Aorta (tissue), 5 donors: ENCODE results near the gene RNU1-2. TPM values are rescaled to one million over a fixed set of nuclear protein-coding genes. Genes with fewer than 3 reads are reported as not detected.
"Not testable (repeated sequence)": the region's sequence is repeated elsewhere in the genome, so short reads cannot be mapped to it uniquely, and the experiment has no call there.

Experiments used
- ATAC-seq: fragments of 200-7000 bp; cut with Tn5 transposase; one replicate; pipeline ENCODE4 v1.9.1; 2022; ENCODE audit warnings: moderate library complexity; ENCODE audit not compliant: low FRiP score
- DNase-seq, 2 donors: peaks; one replicate each; pipeline ENCODE4 v3.0.0-alpha.2; 2020
- H3K27ac ChIP-seq, 2 donors: one replicate each; pipeline ENCODE4 v1.5.1; 2013; ENCODE audit warnings: low read length in 2 of 2, mild to moderate bottlenecking in 2 of 2, moderate library complexity in 2 of 2, control low read depth in 1 of 2, inconsistent platforms in 1 of 2, low read depth in 1 of 2
- H3K27me3 ChIP-seq, 2 donors: one replicate each; pipeline ENCODE4 v1.6.1; 2013; ENCODE audit warnings: control low read depth in 1 of 2, low read length in 1 of 2, mild to moderate bottlenecking in 1 of 2, moderate library complexity in 1 of 2; ENCODE audit not compliant: insufficient read depth in 2 of 2, control insufficient read depth in 1 of 2
- H3K36me3 ChIP-seq, 2 donors: one replicate each; pipeline ENCODE4 v1.6.1; 2013; ENCODE audit warnings: control low read depth in 1 of 2, low read length in 1 of 2, mild to moderate bottlenecking in 1 of 2; ENCODE audit not compliant: insufficient read depth in 2 of 2, control insufficient read depth in 1 of 2
- H3K4me1 ChIP-seq, 2 donors: one replicate each; pipeline ENCODE4 v1.6.1; 2013; ENCODE audit warnings: low read length in 2 of 2, control low read depth in 1 of 2, mild to moderate bottlenecking in 1 of 2, moderate library complexity in 1 of 2; ENCODE audit not compliant: insufficient read depth in 2 of 2, control insufficient read depth in 1 of 2
- H3K4me3 ChIP-seq, 2 donors: one replicate each; pipeline ENCODE4 v1.5.1; 2013; ENCODE audit warnings: low read length in 2 of 2, control low read depth in 1 of 2, mild to moderate bottlenecking in 1 of 2
- H3K9me3 ChIP-seq: one replicate; pipeline ENCODE4 v1.6.1; 2013; ENCODE audit warnings: mild to moderate bottlenecking, low read length; ENCODE audit not compliant: control insufficient read depth
- WGBS, 2 donors: extraction: QIAGEN DNeasy Blood & Tissue Kit; methylation state at CpG; one replicate each; pipeline ENCODE4 v1.1.7; 2013; 5-methylcytosine and 5-hydroxymethylcytosine counted together
- intact Hi-C, 2 donors: fragments of 100-400 bp; cut with DNase I; formaldehyde crosslinking; loops; one replicate each; pipeline versions ENCODE4 v1.14.2 to v1.15.0; 2022
- polyA plus RNA-seq, 2 donors: library from polyadenylated mRNA; stranded (reverse); fragments of 200-250 nt; gene quantifications; one replicate each; pipeline ENCODE4 v1.2.3, GENCODE V29; 2013
- total RNA-seq, 2 donors: library from RNA; stranded (reverse); fragmentation: NEBNext Ultra II Directional; extraction: Animal tissue kit (Norgen Biotek cat#: 25700); gene quantifications; one replicate each; pipeline ENCODE4 v1.2.1, GENCODE V29; 2021
- donor health status: healthy with polysubstance abuse.
- donor health status: Bipolar disorder and iron deficiency.
- donor health status: DM: no; HTN: no; CAD: no.
- donor health status: DM: no; HTN: no; CAD: no.
- donor health status: DM: yes; HTN: yes; CAD: no.

Gene RNU1-2
- total and polyA plus RNA-seq, 4 donors = 7,231 to 8,154 TPM; not detected in 2

- H3K9me3 ChIP-seq, H3K4me3 ChIP-seq, intact Hi-C loops, DNase-seq, H3K4me1 ChIP-seq, H3K36me3 ChIP-seq, H3K27ac ChIP-seq, ATAC-seq, H3K27me3 ChIP-seq: not testable (repeated sequence)
- WGBS, 2 donors = 81 to 86% methylated on average over 5 of the region's 5 CpGs
Observed at GRCh38 chr1:16884487-16884886, 11.3 kb upstream of the RNU1-2 start.

- DNase-seq (no peak), ATAC-seq (no peak)
- Histone ChIP-seq H3K27ac (no peak overlapping the region), H3K27me3 (no peaks in the 10 kb centered on the region), H3K4me1 (no peaks in the 10 kb centered on the region), H3K4me3 (no peak overlapping the region), H3K36me3 (no peaks in the 10 kb centered on the region), H3K9me3 (no peaks in the 10 kb centered on the region)
- intact Hi-C loops = no loop called here
- WGBS, 2 donors = 93% methylated on average over 20 of the region's 20 CpGs
Observed at GRCh38 chr1:16886860-16887605, 8.7 kb upstream of the RNU1-2 start.

- no peaks in the 10 kb centered on the region for H3K27me3 ChIP-seq
- ATAC-seq = peak; percentile 95
- peak overlapping the region in 1 of 2 donors; percentile 69 for H3K27ac ChIP-seq
- H3K36me3 ChIP-seq = no peaks in the 10 kb centered on the region
- peak overlapping the region; percentile 28 to 61 for H3K4me3 ChIP-seq
- intact Hi-C loops = no loop called here
- peak; percentile 84 to 92 for DNase-seq
- no peaks in the 10 kb centered on the region for H3K4me1 ChIP-seq
- H3K9me3 ChIP-seq = no peaks in the 10 kb centered on the region
- WGBS, 2 donors = 3 to 4% methylated on average over 63 of the region's 63 CpGs
Observed at GRCh38 chr1:16888860-16889816, 6.6 kb upstream of the RNU1-2 start.

- H3K36me3 ChIP-seq, H3K4me1 ChIP-seq, H3K9me3 ChIP-seq, DNase-seq, H3K27ac ChIP-seq, intact Hi-C loops, H3K4me3 ChIP-seq, H3K27me3 ChIP-seq, ATAC-seq: not testable (repeated sequence)
- WGBS, 2 donors = 72 to 75% methylated on average over 5 of the region's 5 CpGs
Observed at GRCh38 chr1:16890539-16891021, 5.2 kb upstream of the RNU1-2 start.

- WGBS, 2 donors = 57 to 59% methylated on average over 4 of the region's 4 CpGs
- H3K27me3 ChIP-seq, H3K4me1 ChIP-seq, H3K36me3 ChIP-seq, intact Hi-C loops, H3K9me3 ChIP-seq, DNase-seq, ATAC-seq, H3K4me3 ChIP-seq, H3K27ac ChIP-seq: not testable (repeated sequence)
Observed at GRCh38 chr1:16891057-16891456, 4.7 kb upstream of the RNU1-2 start.

GRCh38 chr1:16892978-16893525, 2.7 kb upstream of the RNU1-2 start:
- WGBS, 2 donors = 69 to 78% methylated on average over 6 of the region's 6 CpGs
- H3K27ac ChIP-seq, H3K9me3 ChIP-seq, H3K4me3 ChIP-seq, ATAC-seq, H3K4me1 ChIP-seq, DNase-seq, H3K36me3 ChIP-seq, H3K27me3 ChIP-seq, intact Hi-C loops: not testable (repeated sequence)

- DNase-seq, H3K36me3 ChIP-seq, H3K9me3 ChIP-seq, H3K4me3 ChIP-seq, H3K27ac ChIP-seq, H3K4me1 ChIP-seq, intact Hi-C loops, H3K27me3 ChIP-seq, ATAC-seq: not testable (repeated sequence)
- WGBS, 2 donors = 67 to 86% methylated on average over 4 of the region's 4 CpGs
Observed at GRCh38 chr1:16893796-16894195, 2.0 kb upstream of the RNU1-2 start.

GRCh38 chr1:16894338-16894737, 1.4 kb upstream of the RNU1-2 start:
- H3K4me3 ChIP-seq, H3K27ac ChIP-seq, intact Hi-C loops, DNase-seq, H3K4me1 ChIP-seq, ATAC-seq, H3K36me3 ChIP-seq, H3K27me3 ChIP-seq, H3K9me3 ChIP-seq: not testable (repeated sequence)
- 84 to 86% methylated on average over 6 of the region's 6 CpGs for WGBS, 2 donors
